ENCODE data around the gene KLHDC7B.
A peak's percentile ranks its signal among the peaks of the same experiment; 100 is the strongest.
"Not testable (repeated sequence)": the region's sequence is repeated elsewhere in the genome, so short reads cannot be mapped to it uniquely, and the experiment has no call there.

KLHDC7B gene

GRCh38 chr22:50529416-50529896 lies 16.2 kb upstream of the KLHDC7B start:
- FAIRE-seq: no peak
- DNase-seq (ENCODE audit: low spot score): no peak

- FAIRE-seq (no peak), DNase-seq (ENCODE audit: low spot score) (no peak)
These were observed 15.7 kb upstream of the KLHDC7B start, which contains the start of gene TYMP for GRCh38 chr22:50529897-50530579. Gene TYMP, minus strand, starts transcription at chr22:50530012. Its CDS starts 303 bp downstream, at chr22:50529709.

GRCh38 chr22:50530580-50530876 lies 15.2 kb upstream of the KLHDC7B start:
- FAIRE-seq (no peak), DNase-seq (ENCODE audit: low spot score) (no peak)

GRCh38 chr22:50530877-50531545 lies 14.7 kb upstream of the KLHDC7B start:
- DNase-seq (ENCODE audit: low spot score) (no peak), FAIRE-seq (no peak)

GRCh38 chr22:50531546-50531961 lies 14.1 kb upstream of the KLHDC7B start:
- DNase-seq (ENCODE audit: low spot score) (no peak), FAIRE-seq (no peak)

- FAIRE-seq (no peak), DNase-seq (ENCODE audit: low spot score) (no peak)
These were observed 13.6 kb upstream of the KLHDC7B start for GRCh38 chr22:50531962-50532674.

- FAIRE-seq (no peak), DNase-seq (ENCODE audit: low spot score) (no peak)
These were observed 12.6 kb upstream of the KLHDC7B start for GRCh38 chr22:50532824-50533796.

GRCh38 chr22:50533856-50534711 lies 11.6 kb upstream of the KLHDC7B start:
- not testable (repeated sequence) for FAIRE-seq; DNase-seq (ENCODE audit: low spot score)

- FAIRE-seq (no peak), DNase-seq (ENCODE audit: low spot score) (no peak)
These were observed 10.6 kb upstream of the KLHDC7B start for GRCh38 chr22:50535113-50535512.

- DNase-seq (ENCODE audit: low spot score): no peak
- no peak for FAIRE-seq
These were observed 9.5 kb upstream of the KLHDC7B start for GRCh38 chr22:50536226-50536625.

- DNase-seq (ENCODE audit: low spot score): no peak
- FAIRE-seq: no peak
These were observed 7.9 kb upstream of the KLHDC7B start for GRCh38 chr22:50537765-50538164.

GRCh38 chr22:50540381-50540780 lies 5.3 kb upstream of the KLHDC7B start:
- FAIRE-seq (no peak), DNase-seq (ENCODE audit: low spot score) (no peak)

GRCh38 chr22:50541667-50542026 lies 4.1 kb upstream of the KLHDC7B start:
- DNase-seq (ENCODE audit: low spot score): peak; percentile 50
- not testable (repeated sequence) for FAIRE-seq

GRCh38 chr22:50542416-50542927 lies 3.2 kb upstream of the KLHDC7B start:
- no peak for DNase-seq (ENCODE audit: low spot score)
- FAIRE-seq: no peak

- FAIRE-seq: no peak
- no peak for DNase-seq (ENCODE audit: low spot score)
These were observed 1.5 kb upstream of the KLHDC7B start for GRCh38 chr22:50544078-50544745.

GRCh38 chr22:50544746-50545253 lies 899 bp upstream of the KLHDC7B start:
- FAIRE-seq (no peak), DNase-seq (ENCODE audit: low spot score) (no peak)

- DNase-seq (ENCODE audit: low spot score): no peak
- no peak for FAIRE-seq
These were observed 895 bp downstream of the KLHDC7B start for GRCh38 chr22:50546326-50547262.

Data from urothelium cell line (cell line).